ENCODE measurements around the gene ARFIP1.

DNA sequence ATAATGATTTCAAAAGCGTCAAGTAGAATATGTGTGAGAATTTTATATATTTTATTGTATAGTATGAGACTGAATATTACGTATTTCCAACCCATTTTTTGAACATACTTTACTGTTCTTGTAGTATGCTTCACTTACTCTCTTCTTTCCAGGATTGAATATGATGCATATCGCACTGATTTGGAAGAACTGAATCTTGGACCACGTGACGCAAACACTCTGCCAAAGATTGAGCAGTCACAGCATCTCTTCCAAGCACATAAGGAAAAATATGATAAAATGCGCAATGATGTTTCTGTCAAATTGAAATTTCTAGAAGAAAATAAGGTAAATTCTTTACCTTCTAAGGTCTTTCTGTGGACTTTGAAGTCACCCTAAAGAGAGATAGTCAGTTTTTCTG lies 108.2 kb downstream of the ARFIP1 start:
- TF ChIP-seq EP300 (IDR thresholded peaks at IDR 0.05): no peak
- TF ChIP-seq, protein P1, sequence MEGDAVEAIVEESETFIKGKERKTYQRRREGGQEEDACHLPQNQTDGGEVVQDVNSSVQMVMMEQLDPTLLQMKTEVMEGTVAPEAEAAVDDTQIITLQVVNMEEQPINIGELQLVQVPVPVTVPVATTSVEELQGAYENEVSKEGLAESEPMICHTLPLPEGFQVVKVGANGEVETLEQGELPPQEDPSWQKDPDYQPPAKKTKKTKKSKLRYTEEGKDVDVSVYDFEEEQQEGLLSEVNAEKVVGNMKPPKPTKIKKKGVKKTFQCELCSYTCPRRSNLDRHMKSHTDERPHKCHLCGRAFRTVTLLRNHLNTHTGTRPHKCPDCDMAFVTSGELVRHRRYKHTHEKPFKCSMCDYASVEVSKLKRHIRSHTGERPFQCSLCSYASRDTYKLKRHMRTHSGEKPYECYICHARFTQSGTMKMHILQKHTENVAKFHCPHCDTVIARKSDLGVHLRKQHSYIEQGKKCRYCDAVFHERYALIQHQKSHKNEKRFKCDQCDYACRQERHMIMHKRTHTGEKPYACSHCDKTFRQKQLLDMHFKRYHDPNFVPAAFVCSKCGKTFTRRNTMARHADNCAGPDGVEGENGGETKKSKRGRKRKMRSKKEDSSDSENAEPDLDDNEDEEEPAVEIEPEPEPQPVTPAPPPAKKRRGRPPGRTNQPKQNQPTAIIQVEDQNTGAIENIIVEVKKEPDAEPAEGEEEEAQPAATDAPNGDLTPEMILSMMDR (IDR thresholded peaks at IDR 0.05): no peak
- no peak for TF ChIP-seq POLR2AphosphoS5 (IDR thresholded peaks at IDR 0.05)
- TF ChIP-seq POLR2A (IDR thresholded peaks at IDR 0.05): no peak
